Right renal pelvis (tissue), 4 donors: ENCODE results near the gene STAC. TPM values are rescaled to one million over a fixed set of nuclear protein-coding genes. Genes with fewer than 3 reads are reported as not detected.
"Not testable (repeated sequence)": the region's sequence is repeated elsewhere in the genome, so short reads cannot be mapped to it uniquely, and the experiment has no call there.

Experiments
- DNase-seq, 4 donors: peaks; one replicate each; pipeline ENCODE4 v3.0.0-alpha.2; 2013; ENCODE audit warnings: low read depth in 4 of 4, low spot score in 3 of 4, missing footprints in 1 of 4
- polyA plus RNA-seq, 4 donors: library from polyadenylated mRNA; unstranded; fragments of 120-200 nt; gene quantifications; one replicate each; pipeline ENCODE4 v1.2.1, GENCODE V29; 2013; ENCODE audit not compliant: insufficient read length in 4 of 4

STAC gene
- polyA plus RNA-seq, 4 donors, result 7.2 to 13.7 (median 9.2) TPM

DNA sequence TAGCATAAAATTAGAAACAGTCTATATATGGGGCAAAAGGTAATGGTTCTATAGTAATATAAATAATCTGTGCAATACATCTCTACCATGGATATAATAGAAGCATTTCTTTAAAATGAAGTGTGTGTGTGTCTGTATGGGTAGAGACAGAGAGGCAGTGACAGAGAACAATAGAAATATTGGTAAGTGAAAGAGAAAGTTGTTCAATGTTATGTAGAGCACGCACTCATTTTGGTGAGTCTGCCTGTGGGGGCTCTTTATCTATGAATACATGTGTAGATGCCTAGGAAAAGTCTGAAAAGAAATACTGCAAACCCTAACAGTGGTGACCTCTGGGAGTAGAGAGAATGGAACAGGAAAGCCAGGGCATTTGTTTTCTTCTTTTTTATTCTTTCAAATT lies 182.6 kb downstream of the STAC start:
- DNase-seq, result no peak

- no peak for DNase-seq
These were observed 194.9 kb downstream of the STAC start for GRCh38 chr3:36575241-36575640.

- not testable (repeated sequence) for DNase-seq
These were observed 198.1 kb downstream of the STAC start for GRCh38 chr3:36578418-36578817.

- DNase-seq, result no peak
These were observed 199.4 kb downstream of the STAC start for GRCh38 chr3:36579746-36580145.

- DNase-seq, result no peak
These were observed 200.4 kb downstream of the STAC start for GRCh38 chr3:36580716-36581115.

GRCh38 chr3:36591959-36592358 lies 211.7 kb downstream of the STAC start:
- no peak for DNase-seq

GRCh38 chr3:36595511-36595910 lies 215.2 kb downstream of the STAC start:
- no peak for DNase-seq

DNA sequence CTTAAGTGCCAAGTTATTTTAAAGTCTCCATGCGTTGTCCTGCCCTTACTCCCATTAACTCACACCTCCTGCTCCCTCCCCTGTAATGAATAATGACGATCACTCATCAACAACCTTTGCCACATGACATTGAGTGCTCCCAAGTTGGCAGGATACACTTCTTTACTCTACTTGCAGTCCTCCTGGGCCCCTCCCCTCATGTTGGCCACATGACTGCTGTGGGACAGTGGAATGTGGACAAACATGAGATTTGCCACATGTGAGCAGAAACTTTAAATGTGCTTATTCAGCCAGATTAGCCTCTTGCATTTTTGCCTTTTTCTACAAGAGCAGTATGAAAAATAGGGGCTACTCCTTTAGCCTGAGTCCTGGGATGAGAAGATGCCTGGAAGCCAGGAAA lies 216.1 kb downstream of the STAC start:
- no peak for DNase-seq

DNA sequence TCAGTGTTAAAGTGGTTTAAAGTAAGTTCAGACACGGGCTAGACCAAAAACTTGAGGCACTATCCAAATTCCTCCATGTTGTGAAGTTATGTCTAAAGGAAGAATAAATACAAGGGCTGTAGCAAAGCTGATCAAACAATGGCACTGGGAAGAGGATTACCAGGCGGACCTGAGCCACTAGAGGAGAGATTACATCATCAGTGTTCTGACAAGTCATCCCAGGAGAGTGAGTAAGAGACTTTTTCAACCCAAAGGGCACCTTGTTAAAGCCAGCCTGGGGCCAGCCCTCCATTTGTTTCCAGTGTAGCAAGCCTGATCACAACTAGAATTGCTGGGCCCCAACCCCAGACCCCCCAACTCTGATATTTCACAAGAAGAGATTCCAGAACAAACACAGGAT lies 217.1 kb downstream of the STAC start:
- no peak for DNase-seq
